ENCODE results near the gene ONECUT1.
A peak's percentile ranks its signal among the peaks of the same experiment; 100 is the strongest.

Gene ONECUT1

DNA sequence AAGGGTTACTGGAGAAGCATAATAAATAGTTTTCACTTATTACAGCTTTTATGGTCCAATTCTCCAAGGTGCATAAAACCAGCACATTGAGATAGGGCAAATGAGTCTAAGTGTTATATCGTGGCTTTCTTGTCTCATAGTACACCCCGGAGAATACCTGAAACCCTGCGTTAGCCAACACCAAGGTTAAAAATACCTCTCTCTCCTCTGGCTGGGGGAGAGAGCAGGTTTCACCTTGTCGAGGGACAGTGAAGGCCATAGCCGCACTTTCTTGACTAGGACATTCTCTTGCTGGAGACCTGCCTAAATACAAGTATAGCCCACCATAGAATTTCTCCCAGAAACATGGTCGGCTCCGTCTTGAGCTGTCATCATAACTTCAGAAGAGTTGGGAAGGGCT is 59.5 kb downstream of the ONECUT1 start:
- DNase-seq = no peak

DNA sequence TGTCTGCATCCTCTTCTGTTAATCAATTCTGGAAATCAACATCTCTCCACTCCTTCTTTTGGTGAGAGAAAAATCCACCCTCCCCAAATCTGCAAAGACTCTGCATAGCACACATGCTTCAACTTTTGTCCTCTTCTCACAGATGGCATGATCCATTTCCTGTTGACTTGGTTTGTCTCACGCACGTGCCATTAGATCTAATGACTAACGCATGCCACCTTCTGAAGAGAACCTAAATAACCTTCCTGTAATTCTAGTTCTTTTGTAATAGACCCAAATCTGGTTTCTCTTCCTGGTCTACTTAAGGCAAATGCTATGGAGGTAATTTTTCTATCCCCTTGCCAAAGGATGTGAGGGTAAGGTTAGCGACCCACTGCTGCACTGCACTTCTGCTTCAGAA is 60.0 kb downstream of the ONECUT1 start:
- peak; percentile 37 to 63 (median 60) for DNase-seq

DNA sequence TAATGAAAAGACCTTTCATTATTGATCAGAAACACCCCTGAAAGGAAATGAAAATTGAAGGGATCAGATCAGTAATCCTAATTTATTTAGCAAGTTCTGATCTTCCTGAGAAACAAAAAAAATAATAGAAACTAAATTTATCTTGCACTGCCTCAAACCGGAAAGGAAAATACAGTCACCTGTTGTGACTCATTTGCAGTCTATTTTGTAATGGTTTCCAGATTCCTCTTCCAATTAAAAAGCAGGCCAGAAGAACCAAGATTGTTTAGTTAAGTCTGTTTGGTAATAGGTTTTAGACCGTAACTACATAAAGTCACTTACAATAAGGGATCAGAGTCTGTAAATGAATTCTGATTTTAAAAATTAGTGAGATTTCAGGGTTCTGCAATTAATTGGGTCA is 61.2 kb downstream of the ONECUT1 start:
- DNase-seq = peak in 1 of 3 donors; percentile 29

DNA sequence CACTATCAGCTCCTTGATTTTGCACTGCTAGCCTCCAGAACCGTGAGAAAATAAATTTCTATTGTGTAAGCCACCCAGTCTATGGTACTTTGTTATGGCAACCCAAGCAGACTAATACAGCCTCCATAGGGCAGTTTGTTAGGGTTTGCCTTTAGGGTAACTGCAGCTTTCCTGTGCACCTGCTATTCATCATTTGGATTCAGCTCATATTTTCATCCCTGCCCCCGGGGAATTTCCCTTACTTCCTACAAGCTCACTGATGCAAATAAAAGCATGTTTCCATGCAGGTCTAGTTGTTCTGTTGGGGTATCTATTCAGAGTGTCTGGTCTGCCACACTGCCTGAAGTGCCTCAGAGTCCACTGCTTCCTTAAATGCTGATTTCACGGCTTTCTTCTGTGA is 62.3 kb downstream of the ONECUT1 start:
- peak in 1 of 3 donors; percentile 18 for DNase-seq

DNA sequence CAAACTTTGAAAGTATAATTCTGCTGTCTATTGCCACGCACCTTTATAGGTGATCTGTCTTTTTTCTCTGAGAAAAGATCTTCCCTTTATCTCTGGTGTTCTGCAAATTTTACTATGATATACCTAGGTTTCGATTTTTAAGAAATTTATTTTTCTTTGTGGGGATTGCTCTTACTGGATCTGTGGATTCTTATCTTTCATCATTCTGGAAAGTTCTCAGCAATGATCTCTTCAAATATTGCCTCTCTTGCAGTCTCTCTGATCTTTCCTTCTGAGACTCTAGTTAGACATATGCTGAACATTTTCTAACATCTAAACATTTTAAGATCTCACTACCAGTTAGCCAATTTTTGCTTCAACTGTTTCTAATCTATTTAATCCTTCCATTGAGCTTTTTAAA is 63.9 kb downstream of the ONECUT1 start:
- DNase-seq = peak in 1 of 3 donors; percentile 19

DNA sequence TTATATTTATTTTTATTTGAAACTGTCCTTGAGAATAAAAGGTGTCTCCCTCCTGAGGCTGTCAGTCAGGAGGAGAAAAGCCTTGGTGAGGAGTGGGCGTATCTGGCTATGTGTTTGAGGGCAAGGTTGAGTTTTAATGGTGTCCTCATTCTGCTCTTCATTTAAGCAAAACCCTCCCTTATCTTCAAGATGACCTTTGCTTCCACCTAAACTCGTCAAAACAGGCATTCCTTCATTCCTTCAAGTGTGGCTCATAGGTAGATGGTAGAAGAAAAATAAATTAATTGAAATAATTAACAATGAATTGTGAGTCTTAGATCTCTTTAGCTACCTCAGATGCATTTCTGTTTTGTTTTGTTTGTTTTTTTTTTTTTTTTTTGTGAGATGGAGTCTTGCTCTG is 71.6 kb downstream of the ONECUT1 start:
- no peak for DNase-seq

DNA sequence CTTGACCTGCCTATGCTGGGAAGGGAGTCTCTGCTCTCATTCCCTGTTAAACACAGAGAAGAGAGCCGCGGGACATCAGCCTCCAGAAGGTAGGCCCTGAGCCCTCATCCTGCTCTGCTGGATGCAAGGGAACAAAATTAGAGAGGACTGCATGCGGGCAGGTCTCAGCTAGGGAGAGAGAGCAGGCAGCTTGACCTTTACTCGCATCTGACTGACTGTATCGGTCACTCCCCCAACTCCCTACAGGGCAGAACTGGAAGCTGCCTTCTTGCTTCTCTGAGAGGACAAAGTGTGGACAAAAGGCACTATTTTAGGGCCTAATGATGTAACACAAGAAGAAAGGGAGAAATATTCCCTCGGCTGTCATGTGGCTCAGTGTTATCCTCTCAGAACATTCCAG is 72.2 kb downstream of the ONECUT1 start:
- DNase-seq = no peak

DNA sequence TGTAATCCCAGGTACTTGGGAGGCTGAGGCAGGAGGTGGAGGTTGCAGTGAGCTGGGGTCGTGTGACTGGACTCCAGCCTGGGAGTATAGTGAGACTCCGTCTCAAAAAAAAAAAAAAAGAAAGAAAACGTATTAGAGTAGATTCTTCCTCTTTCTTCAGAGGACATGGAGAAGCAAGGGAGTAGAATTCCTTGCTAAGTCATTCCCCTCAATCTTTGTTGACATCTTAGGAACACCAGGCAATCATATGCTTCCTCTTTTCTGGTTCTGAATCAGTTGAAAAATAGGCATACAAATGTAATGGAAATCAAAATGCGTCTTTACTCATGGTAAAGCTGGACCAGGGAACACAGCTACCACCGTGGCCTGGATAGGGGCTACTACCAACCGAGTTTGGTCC is 72.7 kb downstream of the ONECUT1 start:
- peak in 2 of 3 donors; percentile 27 to 29 for DNase-seq

DNA sequence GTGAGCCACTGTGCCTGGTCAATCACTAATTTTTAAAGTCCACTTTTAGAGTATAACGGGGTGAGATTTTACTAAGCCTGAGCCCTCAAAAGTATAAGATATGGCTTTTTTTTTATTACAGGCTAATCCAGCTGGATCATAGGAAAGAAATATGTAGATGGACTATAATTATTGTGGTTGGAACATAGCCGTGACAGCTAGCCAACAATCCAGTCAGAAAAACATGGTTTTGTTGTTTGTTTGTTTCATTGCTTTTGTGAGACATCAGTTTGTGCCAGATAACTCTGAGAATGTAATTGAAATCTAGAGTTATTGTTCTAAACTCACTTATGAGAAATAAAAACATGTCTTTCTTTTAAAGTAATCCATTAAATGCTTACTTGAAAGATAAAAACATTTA is 73.6 kb downstream of the ONECUT1 start:
- no peak for DNase-seq

DNA sequence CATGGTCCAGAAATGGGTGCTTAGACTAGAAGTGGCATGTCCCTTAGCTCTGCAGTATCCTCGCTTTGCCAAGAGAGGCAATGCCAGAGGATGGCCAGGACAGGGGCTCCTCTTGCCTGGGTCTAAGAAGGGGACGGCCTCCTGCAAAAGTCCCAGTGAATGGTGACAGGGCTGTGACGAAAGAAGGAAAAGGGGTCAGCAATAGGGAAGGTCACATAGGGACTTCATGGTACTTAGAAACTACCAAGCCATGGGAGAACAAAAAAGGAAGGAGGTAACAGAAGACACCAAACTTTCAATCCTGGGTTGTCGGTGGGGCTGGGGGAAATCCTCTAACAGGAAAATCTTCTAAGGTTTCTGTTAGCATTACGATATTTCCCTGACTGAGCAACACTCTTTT is 74.7 kb downstream of the ONECUT1 start:
- peak; percentile 42 to 57 (median 43) for DNase-seq

DNA sequence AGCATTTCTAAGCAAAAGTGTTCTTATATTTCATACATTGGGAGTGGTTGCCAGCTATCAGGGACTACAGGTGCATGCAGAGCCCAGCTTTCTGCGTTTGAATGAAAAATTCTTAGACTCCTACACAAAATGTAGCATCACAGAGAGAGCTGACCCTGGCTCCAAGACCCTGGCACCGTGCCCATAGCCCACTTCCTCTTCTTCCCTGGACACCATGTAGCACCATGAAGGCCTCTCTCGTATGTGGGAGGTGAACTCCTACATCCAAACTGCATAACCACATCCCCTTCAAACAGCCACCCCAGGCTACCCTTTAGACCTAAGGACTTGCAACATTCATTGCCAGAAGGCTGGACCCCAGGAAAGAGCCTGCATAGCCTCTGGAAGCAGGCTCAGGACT is 75.2 kb downstream of the ONECUT1 start:
- peak; percentile 73 to 81 (median 74) for DNase-seq

DNA sequence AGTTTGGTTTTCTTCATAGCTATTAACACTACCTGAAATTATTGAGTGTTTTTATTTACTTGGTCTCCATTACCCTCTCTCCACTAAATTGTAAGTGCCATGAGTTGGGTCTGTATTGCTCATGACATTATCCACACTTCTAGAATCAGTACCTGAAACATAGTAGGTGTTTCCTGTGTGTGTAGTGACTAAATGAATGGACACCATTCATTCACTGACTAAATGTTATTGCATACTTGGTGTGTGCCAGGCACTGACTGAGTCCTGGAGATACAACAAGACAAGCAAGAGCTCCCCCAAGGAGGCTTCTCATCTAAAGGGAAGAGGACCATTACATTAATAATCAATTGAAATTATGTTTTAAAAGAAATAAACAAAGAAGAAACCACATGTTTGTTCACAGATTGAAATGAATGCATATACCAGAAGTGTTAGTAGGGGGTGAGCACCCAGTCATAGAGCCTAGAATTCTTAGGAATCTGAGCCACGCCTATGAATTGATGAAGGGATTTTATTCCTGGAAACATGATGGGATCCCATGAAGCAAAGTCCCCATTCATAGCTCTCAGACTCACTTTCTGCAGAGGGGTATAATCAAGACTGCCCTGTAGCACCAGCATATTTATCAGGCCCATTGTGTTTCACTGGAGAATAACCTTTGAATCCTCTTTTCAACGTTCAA is 79.3 kb downstream of the ONECUT1 start:
- no peak for DNase-seq

DNA sequence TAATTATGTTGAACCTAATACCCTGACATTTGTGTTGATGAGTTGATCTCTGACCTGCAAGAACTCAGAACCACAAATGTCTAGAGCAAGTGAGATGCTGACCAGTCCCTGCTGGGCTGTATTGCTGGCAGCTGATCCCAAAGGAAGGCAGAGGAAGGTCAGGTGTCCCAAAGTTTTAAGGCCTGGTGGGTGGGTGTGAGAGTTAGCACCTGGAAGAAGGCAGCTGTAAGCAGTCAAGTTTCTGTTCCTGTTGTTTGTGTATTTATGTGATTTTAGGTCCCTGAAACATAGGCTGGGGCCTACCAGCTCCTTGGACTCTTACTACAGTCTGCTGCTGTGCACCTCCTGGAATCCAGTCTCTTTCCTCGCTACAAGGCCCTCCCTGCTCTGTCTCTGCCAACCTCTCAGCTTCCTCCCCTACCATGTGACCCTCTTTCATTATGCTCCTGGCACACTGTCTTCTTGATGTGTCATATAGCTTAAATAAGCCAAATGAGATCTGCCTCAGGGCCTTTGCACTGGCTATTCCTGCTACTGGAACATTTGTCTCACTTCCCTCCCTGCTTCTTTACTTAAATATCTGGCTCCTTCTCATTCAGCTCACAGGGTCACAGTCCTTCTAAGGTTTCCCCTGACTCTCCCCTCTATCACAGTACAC is 80.0 kb downstream of the ONECUT1 start:
- no peak for DNase-seq

DNA sequence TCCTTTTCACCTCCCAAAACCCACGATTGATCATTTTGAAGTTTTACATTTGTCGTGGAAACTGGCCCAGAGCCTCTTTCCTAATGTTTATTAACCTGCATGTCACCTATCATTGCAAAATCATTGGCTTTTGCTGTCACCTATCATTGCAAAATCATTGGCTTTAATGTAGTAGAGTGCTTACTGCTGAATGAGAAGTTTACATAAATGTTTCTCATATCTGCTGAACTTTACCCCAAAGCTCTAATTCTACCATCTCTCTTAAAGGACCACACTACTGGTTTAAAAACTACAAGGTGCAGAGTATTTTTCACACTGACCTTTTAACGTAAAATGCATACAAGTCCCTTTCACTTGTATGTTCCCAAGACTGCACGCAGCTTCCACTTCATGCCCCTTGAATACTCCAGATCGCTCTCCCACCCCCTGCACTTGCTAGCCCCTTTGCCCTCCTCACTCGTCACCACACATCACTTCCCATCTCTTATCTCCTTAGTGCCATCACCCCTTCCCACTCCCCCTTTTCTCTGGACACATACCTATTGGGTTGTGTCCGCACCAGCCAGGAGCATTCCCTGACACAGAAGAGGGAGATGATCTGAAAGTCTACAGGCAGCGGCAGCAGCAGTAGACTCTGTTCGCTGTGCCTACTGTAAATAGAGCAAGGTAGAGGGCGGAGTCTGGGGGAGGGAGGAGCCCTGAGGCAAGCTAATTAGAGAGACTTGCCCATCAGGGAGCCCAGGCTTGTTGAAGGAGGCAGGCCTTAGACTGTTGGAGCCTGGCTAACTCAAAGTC is 80.8 kb downstream of the ONECUT1 start:
- DNase-seq = no peak

Data from suppressor macrophage treated with lipopolysaccharide for 1 hour (primary cell).